GM12878 (cell line): Measurements from ENCODE around the gene EFNA3. TPM values are rescaled to one million over a fixed set of nuclear protein-coding genes. Genes with fewer than 3 reads are reported as not detected.

Experiments
- CEBPB ChIP-seq, 2 experiments: fragments of 150-350 bp in 1 of 2; IDR thresholded peaks; 2 replicates each; pipeline ENCODE4 v1.6.1; 2012 to 2014; ENCODE audit warnings: low read depth in 2 of 2, low read length in 2 of 2, borderline replicate concordance in 1 of 2, inconsistent platforms in 1 of 2
- CEBPZ ChIP-seq: fragments of 150-350 bp; IDR thresholded peaks from 2 replicates; pipeline ENCODE4 v1.6.1; 2016; ENCODE audit warnings: low read depth, low read length
- CHD4 ChIP-seq: fragments of 200-600 bp; sonication (generic); IDR thresholded peaks from 2 replicates; pipeline ENCODE4 v1.6.1; 2016; ENCODE audit warnings: mild to moderate bottlenecking
- EED ChIP-seq: sonication (generic); IDR thresholded peaks from 2 replicates; pipeline ENCODE4 v1.6.1; 2016; ENCODE audit warnings: antibody characterized with exemption, low read depth
- FOXM1 ChIP-seq: IDR thresholded peaks from 2 replicates; pipeline ENCODE4 v1.6.1; 2012; ENCODE audit warnings: low read depth, mild to moderate bottlenecking, inconsistent platforms, low read length, moderate library complexity
- GATAD2B ChIP-seq: fragments of 450-650 bp; conservative IDR thresholded peaks from 2 replicates; pipeline ENCODE4 v1.6.1; 2017; ENCODE audit warnings: low read depth, mild to moderate bottlenecking, moderate library complexity
- HDAC2 ChIP-seq: fragments of 200-600 bp; sonication (generic); IDR thresholded peaks from 2 replicates; pipeline ENCODE4 v1.6.1; 2017
- HDGF ChIP-seq: fragments of 450-650 bp; IDR thresholded peaks from 2 replicates; pipeline ENCODE4 v1.6.1; 2016; ENCODE audit warnings: antibody characterized with exemption
- IRF3 ChIP-seq: fragments of 450-650 bp; IDR thresholded peaks from 2 replicates; pipeline ENCODE4 v1.6.1; 2014; ENCODE audit warnings: mild to moderate bottlenecking
- IRF4 ChIP-seq: IDR thresholded peaks from 2 replicates; pipeline ENCODE4 v1.6.1; 2011; ENCODE audit warnings: low read depth, low read length
- MTA2 ChIP-seq: fragments of 450-650 bp; IDR thresholded peaks from 2 replicates; pipeline ENCODE4 v1.6.1; 2016; ENCODE audit warnings: low read depth, mild to moderate bottlenecking, moderate library complexity
- NFXL1 ChIP-seq: fragments of 450-650 bp; IDR thresholded peaks from 2 replicates; pipeline ENCODE4 v1.6.1; 2017; ENCODE audit warnings: antibody characterized with exemption, mild to moderate bottlenecking, borderline replicate concordance
- NFYB ChIP-seq: IDR thresholded peaks from 2 replicates; pipeline ENCODE4 v1.6.1; 2011; ENCODE audit warnings: low read depth, mild to moderate bottlenecking, low read length, improper control_type of control experiment, moderate library complexity; ENCODE audit not compliant: insufficient read depth
- POLR2AphosphoS2 ChIP-seq: IDR thresholded peaks from 2 replicates; pipeline ENCODE4 v1.6.1; 2011; ENCODE audit warnings: low read depth, mild to moderate bottlenecking, low read length, improper control_type of control experiment, moderate library complexity
- RELA ChIP-seq: fragments of 450-650 bp; IDR thresholded peaks from 2 replicates; pipeline ENCODE4 v1.8.0; 2014; ENCODE audit warnings: borderline replicate concordance; ENCODE audit not compliant: partially characterized antibody
- RFX5 ChIP-seq: IDR thresholded peaks from 2 replicates; pipeline ENCODE4 v1.6.1; 2011; ENCODE audit warnings: low read depth, low read length, improper control_type of control experiment
- RUNX3 ChIP-seq: IDR thresholded peaks from 2 replicates; pipeline ENCODE4 v1.6.1; 2012; ENCODE audit warnings: low read length, inconsistent platforms
- SUPT20H ChIP-seq: IDR thresholded peaks from 2 replicates; pipeline ENCODE4 v1.6.1; 2011; ENCODE audit warnings: low read depth, mild to moderate bottlenecking, low read length, moderate library complexity, borderline replicate concordance; ENCODE audit not compliant: control insufficient read depth
- YY1 ChIP-seq: IDR thresholded peaks from 2 replicates; pipeline ENCODE4 v1.6.1; 2011; ENCODE audit warnings: low read depth, mild to moderate bottlenecking, low read length
- polyA plus RNA-seq, 11 experiments: library from polyadenylated mRNA; depleted of rRNA in 4 of 11; unstranded in 6 of 11; stranded (reverse) in 5 of 11; fragments of >200 nt; fragmentation: Nextera tagmentation in 4 of 11; fragmentation: Illumina TruSeq in 1 of 11; extraction: Ambion mirVana in 4 of 11; extraction: Trizol in 1 of 11; gene quantifications; 1 replicate in 1 of 11; 2 replicates in 10 of 11; pipeline versions ENCODE4 v1.2.1 to v1.2.3, GENCODE V29; 2011 to 2016; ENCODE audit warnings: inconsistent platforms in 2 of 11, missing spikeins in 2 of 11, low read depth in 1 of 11
- total RNA-seq, 4 experiments: library from RNA; depleted of rRNA in 3 of 4; stranded (reverse); fragments of >200 nt in 3 of 4; fragmentation: Illumina TruSeq in 1 of 4; extraction: Trizol in 1 of 4; gene quantifications; 2 replicates each; pipeline versions ENCODE4 v1.2.1 to v1.2.3, GENCODE V29; 2013 to 2021
- TF ChIP-seq, protein P1 (sequence below): fragments of 450-650 bp; IDR thresholded peaks from 2 replicates; pipeline ENCODE4 v1.6.1; 2017; ENCODE audit warnings: mild to moderate bottlenecking, moderate library complexity
- TF ChIP-seq, protein P2 (sequence below): fragments of 450-650 bp; IDR thresholded peaks from 2 replicates; pipeline ENCODE4 v1.6.1; 2017; ENCODE audit warnings: low read depth, mild to moderate bottlenecking, moderate library complexity

EFNA3 gene
- total and polyA plus RNA-seq, 10 of the 15 experiments (the other 5 are each of a cell fraction or from before 2014, with no cell fraction given), result 0.08 to 5.4 (median 1.1) TPM

DNA sequence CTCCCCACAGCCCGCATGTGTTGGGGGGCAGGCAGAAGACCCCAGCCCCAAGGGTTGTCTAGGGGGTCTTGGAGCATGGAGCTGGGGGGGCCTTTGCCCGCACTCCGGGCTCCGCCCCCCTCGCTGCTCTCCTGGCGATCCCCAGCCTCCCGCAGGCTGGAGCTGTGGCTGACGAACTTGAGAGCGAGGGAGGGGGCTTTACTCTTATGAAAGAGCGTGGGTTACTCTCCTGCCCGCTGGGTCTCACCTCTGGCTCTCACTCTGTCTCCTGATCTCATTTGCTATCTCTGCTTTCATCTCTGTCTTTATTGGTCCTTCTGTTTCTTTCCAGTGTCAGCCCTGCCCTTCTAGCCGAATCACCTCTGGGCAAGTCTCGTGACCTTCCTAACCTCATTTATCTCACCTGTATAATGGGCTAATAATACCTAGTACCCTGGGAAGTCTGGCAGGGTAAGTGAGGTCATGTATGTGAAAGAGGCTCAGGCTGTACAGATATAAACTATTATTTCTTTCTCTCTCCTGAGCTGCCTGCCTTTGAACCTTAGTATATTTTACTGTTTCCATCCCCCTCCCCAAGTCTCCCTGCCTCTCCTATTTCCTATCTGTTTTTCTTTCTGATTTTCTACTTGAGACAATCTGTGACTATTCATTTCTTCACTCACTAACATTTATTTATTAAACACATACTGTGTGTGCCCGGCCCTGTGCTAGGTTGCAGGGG lies 14.4 kb upstream of the EFNA3 start (continued):
- TF ChIP-seq GATAD2B, result no peak
- TF ChIP-seq HDAC2, result no peak
- no peak for TF ChIP-seq POLR2AphosphoS2
- TF ChIP-seq IRF3, result no peak
- no peak for TF ChIP-seq NFXL1
- TF ChIP-seq SUPT20H, result no peak
- TF ChIP-seq, protein P1, sequence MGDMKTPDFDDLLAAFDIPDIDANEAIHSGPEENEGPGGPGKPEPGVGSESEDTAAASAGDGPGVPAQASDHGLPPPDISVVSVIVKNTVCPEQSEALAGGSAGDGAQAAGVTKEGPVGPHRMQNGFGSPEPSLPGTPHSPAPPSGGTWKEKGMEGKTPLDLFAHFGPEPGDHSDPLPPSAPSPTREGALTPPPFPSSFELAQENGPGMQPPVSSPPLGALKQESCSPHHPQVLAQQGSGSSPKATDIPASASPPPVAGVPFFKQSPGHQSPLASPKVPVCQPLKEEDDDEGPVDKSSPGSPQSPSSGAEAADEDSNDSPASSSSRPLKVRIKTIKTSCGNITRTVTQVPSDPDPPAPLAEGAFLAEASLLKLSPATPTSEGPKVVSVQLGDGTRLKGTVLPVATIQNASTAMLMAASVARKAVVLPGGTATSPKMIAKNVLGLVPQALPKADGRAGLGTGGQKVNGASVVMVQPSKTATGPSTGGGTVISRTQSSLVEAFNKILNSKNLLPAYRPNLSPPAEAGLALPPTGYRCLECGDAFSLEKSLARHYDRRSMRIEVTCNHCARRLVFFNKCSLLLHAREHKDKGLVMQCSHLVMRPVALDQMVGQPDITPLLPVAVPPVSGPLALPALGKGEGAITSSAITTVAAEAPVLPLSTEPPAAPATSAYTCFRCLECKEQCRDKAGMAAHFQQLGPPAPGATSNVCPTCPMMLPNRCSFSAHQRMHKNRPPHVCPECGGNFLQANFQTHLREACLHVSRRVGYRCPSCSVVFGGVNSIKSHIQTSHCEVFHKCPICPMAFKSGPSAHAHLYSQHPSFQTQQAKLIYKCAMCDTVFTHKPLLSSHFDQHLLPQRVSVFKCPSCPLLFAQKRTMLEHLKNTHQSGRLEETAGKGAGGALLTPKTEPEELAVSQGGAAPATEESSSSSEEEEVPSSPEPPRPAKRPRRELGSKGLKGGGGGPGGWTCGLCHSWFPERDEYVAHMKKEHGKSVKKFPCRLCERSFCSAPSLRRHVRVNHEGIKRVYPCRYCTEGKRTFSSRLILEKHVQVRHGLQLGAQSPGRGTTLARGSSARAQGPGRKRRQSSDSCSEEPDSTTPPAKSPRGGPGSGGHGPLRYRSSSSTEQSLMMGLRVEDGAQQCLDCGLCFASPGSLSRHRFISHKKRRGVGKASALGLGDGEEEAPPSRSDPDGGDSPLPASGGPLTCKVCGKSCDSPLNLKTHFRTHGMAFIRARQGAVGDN, result no peak
- no peak for TF ChIP-seq IRF4
- TF ChIP-seq CEBPZ, result no peak
- no peak for TF ChIP-seq RELA
- TF ChIP-seq RUNX3, result no peak
- TF ChIP-seq HDGF, result 0 out of 2 replicates have a peak, but pooled peaks have one; percentile 44
- TF ChIP-seq YY1, result no peak
- peak; percentile 21; the same call in 1 of the 2 replicates for TF ChIP-seq MTA2
- TF ChIP-seq EED, result no peak
- no peak for TF ChIP-seq CEBPB (IDR thresholded peaks at IDR 0.05; ENCODE audit: borderline replicate concordance in 1 of 2, low read depth in 2 of 2, low read length in 2 of 2)
- no peak for TF ChIP-seq FOXM1
- no peak for TF ChIP-seq RFX5
- TF ChIP-seq, protein P2, sequence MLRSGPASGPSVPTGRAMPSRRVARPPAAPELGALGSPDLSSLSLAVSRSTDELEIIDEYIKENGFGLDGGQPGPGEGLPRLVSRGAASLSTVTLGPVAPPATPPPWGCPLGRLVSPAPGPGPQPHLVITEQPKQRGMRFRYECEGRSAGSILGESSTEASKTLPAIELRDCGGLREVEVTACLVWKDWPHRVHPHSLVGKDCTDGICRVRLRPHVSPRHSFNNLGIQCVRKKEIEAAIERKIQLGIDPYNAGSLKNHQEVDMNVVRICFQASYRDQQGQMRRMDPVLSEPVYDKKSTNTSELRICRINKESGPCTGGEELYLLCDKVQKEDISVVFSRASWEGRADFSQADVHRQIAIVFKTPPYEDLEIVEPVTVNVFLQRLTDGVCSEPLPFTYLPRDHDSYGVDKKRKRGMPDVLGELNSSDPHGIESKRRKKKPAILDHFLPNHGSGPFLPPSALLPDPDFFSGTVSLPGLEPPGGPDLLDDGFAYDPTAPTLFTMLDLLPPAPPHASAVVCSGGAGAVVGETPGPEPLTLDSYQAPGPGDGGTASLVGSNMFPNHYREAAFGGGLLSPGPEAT, result peak; percentile 18; the same call in 1 of the 2 replicates
- TF ChIP-seq CHD4, result no peak
- no peak for TF ChIP-seq NFYB
